T-helper 1 cell (primary cell): ENCODE data around the gene ZNF786.
A peak's percentile ranks its signal among the peaks of the same experiment; 100 is the strongest.

Experiments used
- DNase-seq, 5 donors: peaks; one replicate each; pipeline ENCODE4 v3.0.0-alpha.2; 2012 to 2020

The ZNF786 gene

GRCh38 chr7:149028346-149029109, 62.0 kb downstream of the ZNF786 start, which contains the start of gene PDIA4:
Gene PDIA4 (minus strand): TSS chr7:149028505. CDS start chr7:149028408, 97 bp downstream.
- DNase-seq = peak; percentile 98 to 100 (median 99)

GRCh38 chr7:149027611-149028345, 62.7 kb downstream of the ZNF786 start:
- DNase-seq = peak in 1 of 5 donors; percentile 17

- no peak for DNase-seq
These were observed 63.5 kb downstream of the ZNF786 start for GRCh38 chr7:149027055-149027454.

- no peak for DNase-seq
These were observed 66.9 kb downstream of the ZNF786 start for GRCh38 chr7:149023662-149024061.

GRCh38 chr7:149022756-149023360, 67.7 kb downstream of the ZNF786 start:
- DNase-seq = no peak

GRCh38 chr7:149021725-149022062, 68.8 kb downstream of the ZNF786 start:
- DNase-seq = no peak

- no peak for DNase-seq
These were observed 70.0 kb downstream of the ZNF786 start for GRCh38 chr7:149020483-149020882.
